Measurements from ENCODE around the gene PLA2G7.

GRCh38 chr6:46736906-46737305, 1.7 kb upstream of the PLA2G7 start:
- TF ChIP-seq, protein P1, sequence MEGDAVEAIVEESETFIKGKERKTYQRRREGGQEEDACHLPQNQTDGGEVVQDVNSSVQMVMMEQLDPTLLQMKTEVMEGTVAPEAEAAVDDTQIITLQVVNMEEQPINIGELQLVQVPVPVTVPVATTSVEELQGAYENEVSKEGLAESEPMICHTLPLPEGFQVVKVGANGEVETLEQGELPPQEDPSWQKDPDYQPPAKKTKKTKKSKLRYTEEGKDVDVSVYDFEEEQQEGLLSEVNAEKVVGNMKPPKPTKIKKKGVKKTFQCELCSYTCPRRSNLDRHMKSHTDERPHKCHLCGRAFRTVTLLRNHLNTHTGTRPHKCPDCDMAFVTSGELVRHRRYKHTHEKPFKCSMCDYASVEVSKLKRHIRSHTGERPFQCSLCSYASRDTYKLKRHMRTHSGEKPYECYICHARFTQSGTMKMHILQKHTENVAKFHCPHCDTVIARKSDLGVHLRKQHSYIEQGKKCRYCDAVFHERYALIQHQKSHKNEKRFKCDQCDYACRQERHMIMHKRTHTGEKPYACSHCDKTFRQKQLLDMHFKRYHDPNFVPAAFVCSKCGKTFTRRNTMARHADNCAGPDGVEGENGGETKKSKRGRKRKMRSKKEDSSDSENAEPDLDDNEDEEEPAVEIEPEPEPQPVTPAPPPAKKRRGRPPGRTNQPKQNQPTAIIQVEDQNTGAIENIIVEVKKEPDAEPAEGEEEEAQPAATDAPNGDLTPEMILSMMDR (IDR thresholded peaks at IDR 0.05): no peak
- TF ChIP-seq E2F1 (CRISPR knock-in tag; IDR thresholded peaks at IDR 0.05) (no peak), NR2C2 (CRISPR knock-in tag; IDR thresholded peaks at IDR 0.05) (no peak)

Data from WTC11 (cell line).